CD4-positive, alpha-beta T cell treated with Interleukin-1 beta for 1 hour (primary cell): ENCODE data around the gene DOCK8.
"Not testable (repeated sequence)": the region's sequence is repeated elsewhere in the genome, so short reads cannot be mapped to it uniquely, and the experiment has no call there.

ENCODE experiments used
- DNase-seq, 2 donors: peaks; one replicate each; pipeline ENCODE4 v3.0.0-alpha.2; 2020 to 2022

Gene DOCK8

GRCh38 chr9:214648-215493, at the start of gene DOCK8:
DOCK8 (plus strand) TSS chr9:214865; CDS start chr9:214977, 112 bp downstream.
- DNase-seq: peak; percentile 62 to 76

DNA sequence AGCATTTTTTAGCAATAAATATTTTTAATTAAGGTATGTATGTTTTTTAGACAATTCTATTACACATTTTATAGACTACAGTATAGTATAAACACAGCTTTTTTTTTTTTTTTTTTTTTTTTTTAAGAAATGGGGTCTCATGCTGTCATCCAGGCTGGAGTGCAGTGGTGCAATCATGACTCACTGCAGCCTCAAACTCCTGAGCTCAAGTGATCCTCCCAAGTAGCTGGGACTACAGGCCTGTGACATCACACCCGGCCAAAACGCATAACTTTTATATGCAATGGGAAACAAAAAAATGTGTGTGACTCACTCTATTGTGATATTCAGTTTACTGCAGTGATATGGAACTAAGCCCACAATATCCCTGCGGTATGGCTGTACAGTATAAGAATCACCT, 44.9 kb upstream of the DOCK8 start:
- not testable (repeated sequence) for DNase-seq

GRCh38 chr9:178140-178825, 36.4 kb upstream of the DOCK8 start:
- DNase-seq: peak; percentile 12 to 38

- DNase-seq: peak; percentile 90 to 96
Measured at GRCh38 chr9:178970-179383, 35.7 kb upstream of the DOCK8 start, which contains the start of gene ZNG1A. ZNG1A (minus strand) TSS chr9:179056; CDS start chr9:178969, 87 bp downstream.

GRCh38 chr9:199601-200000, 15.1 kb upstream of the DOCK8 start:
- DNase-seq: not testable (repeated sequence)

- no peak for DNase-seq
Measured at GRCh38 chr9:206481-206880, 8.2 kb upstream of the DOCK8 start.

- no peak for DNase-seq
Measured at GRCh38 chr9:209143-209758, 5.4 kb upstream of the DOCK8 start.

DNA sequence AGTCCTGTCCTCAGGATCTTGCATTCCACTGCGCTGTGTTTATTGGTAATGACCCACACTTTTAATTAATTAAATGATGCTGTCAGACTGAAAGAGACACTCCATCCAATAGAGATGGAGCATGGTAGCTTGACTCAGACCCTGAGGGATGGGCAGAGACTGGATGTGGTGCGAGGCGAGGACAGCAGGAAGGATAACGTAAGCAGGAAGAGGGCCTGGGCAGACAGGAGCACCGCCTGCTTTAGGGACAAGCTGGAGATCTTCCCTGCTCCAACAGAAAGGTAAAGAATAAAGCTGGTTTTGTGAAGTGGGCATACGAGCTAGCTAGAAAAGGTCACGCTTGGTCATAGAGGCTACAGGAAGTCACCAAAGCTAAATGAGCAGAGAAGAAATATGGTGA, 3.6 kb upstream of the DOCK8 start:
- no peak for DNase-seq

- DNase-seq: no peak
Measured at GRCh38 chr9:211557-211956, 3.1 kb upstream of the DOCK8 start.

DNA sequence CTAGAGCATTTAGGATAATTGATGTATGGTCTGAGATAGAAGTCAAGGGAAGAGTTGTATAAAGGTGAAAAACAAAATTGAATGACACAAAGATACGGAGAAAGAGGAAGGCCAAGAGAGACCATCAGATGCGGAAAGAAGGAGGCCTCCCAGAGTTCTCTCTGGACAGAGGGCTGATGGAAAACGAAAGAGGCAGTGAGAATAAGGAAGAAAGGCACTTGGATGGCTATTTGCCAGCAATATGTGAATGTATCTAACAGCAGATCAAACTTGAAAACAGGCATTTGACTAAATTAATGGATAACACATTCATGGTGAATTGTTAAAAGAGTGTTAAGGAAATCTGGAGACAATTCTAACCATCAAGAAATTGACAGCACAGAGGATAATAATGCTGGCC, 2.4 kb upstream of the DOCK8 start:
- no peak for DNase-seq

DNA sequence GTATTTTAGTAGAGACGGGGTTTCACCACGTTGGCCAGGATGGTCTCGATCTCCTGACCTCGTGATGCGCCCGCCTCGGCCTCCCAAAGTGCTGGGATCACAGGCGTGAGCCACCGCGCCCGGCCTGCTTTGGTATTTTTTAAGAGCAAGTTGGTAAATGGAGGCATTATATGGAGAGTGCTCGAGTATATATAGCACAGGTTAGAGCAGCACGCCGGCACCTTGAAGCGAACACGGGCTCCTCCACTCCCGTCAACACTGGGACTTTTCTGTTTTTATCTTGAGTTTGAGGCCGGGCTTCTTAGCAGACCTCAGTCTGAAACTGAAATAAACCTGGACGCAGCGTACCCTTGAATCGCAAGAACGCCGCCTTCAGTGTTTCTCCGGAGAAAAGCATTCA, 764 bp upstream of the DOCK8 start:
- DNase-seq: not testable (repeated sequence)

DNA sequence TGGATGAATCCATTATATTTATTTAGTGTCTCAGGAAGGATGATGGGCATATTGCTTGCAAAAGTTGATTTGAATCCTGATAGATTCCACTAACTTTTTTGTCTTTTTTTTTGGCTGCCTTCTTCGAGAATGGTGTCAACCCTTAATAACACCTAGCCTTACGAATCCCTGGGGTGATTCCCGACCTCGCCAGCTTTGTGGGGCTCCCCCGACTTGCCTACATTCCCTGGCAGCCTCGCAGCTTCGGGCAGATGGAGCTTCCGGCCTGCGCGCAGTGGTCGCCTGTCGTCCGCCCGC, 366 bp upstream of the DOCK8 start:
- no peak for DNase-seq

- DNase-seq: no peak
Measured at GRCh38 chr9:215631-216155, 1.0 kb downstream of the DOCK8 start.

DNA sequence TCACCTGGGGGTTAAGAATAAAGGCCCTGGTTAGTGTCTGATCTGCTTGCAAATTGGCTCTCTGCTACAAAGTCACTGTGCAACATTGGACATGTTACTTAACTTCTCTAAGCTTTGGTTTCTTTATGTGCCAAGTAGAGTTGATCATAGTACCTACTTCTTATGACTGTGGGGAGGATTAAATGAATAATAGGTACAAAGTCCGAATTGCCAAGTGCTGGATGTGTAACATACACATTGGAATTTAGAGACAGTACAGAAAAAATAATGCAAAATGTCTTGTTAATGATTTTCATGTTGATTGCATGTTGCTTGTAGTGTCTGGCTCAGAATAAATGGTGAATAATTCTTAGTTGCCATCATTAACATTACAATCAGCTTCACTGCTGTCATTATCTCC, 2.2 kb downstream of the DOCK8 start:
- no peak for DNase-seq

DNA sequence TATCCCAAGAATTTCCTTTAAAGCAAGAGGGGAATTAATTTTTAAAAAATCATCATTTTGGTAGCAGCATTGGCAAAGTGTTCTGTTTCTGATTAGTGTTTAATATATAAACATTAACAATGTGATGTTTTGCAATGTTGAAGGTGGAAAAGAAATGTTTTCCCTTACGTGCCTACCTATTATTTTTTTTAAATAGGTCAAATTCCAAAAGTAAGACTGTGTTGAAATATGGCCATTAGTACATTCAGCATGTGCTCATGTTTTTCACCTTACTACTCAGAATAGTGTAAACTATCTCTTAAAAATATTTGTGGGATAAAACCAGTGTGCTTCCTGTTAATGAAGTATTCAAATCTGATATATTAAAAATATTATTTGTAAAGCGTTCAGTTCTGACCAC, 3.3 kb downstream of the DOCK8 start:
- no peak for DNase-seq

- DNase-seq: not testable (repeated sequence)
Measured at GRCh38 chr9:219036-219435, 4.4 kb downstream of the DOCK8 start.

DNA sequence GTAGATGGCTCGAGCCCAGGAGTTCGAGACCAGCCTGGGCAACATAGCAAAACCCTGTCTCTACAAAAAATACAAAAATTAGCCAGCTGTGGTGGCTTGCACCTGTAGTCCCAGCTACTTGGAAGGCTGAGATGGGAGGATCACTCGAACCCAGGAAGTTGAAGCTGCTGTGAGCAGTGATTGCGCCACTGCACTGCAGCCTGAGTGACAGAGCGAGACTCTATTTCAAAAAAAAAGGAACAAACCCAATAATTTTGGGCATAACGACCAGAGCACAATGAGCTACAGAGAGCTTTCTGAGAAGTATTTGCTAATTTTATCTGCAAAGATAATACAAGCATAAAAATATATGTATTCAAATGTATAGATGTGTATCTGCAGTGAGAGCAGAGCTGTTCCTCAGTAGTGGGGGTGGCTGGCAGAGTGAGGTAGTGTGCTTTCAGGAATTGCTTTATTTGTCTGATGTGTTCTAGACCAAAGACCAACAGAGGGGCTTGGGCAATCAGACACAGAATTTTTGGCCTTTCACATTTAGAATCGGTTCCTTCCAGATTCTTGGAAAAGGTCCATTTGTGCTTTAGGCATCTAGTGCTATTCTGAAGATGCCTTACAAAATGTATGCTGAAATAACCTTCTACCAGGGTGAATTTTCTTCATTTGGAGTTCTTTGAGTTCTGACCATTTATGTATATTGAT, 5.2 kb downstream of the DOCK8 start:
- no peak for DNase-seq

GRCh38 chr9:221989-222776, 7.5 kb downstream of the DOCK8 start:
- no peak for DNase-seq

GRCh38 chr9:223152-223551, 8.5 kb downstream of the DOCK8 start:
- no peak for DNase-seq

DNA sequence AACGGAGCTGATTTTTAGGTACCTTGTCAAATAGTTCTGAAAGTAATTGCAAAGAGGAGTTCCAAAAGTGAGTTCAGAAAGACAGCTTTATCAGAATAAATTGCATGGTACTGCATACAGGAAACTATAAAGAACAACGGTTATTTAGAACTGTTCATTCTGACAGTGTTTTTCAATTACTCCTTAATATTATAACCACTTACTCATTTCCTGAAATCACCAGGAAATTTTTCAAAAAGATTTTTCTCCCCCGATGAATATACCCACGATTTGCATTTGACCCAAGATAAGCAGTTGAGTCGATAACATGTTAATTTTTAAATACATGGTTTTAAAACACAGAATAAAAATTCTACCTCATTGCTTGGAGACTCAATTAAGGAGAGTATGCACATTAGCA, 9.4 kb downstream of the DOCK8 start:
- DNase-seq: no peak

GRCh38 chr9:224582-225520, 10.2 kb downstream of the DOCK8 start:
- no peak for DNase-seq
